ENCODE data around the gene ZNF135.

DNA sequence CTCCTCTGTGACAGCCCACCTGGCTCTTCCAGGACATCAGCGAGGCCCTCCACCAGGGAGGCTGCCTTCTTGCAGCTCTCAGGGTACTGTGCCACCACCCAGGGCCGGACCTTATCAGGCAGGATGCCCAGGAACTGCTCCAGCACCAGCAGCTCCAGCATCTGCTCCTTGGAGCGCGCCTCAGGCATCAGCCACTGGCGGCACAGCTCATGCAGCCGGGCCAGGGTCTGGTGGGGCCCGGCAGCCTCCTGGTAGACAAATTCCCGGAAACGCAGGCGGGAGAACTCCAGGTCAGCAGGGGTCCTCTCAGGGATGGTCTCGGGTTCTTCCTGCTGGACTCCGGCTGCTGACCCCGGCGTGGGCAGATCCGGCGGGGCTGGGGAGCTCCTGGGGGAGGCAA is 30.8 kb downstream of the ZNF135 start:
- TF ChIP-seq CTCF (tag by site-specific recombination; IDR thresholded peaks at IDR 0.05): no peak
- no peak for TF ChIP-seq ZNF324 (tag by site-specific recombination; IDR thresholded peaks at IDR 0.05)
- no peak for TF ChIP-seq ZBTB20 (tag by site-specific recombination; IDR thresholded peaks at IDR 0.05)
- no peak for TF ChIP-seq ZNF223 (tag by site-specific recombination; IDR thresholded peaks at IDR 0.05)
- no peak for TF ChIP-seq GLI4 (tag by site-specific recombination; IDR thresholded peaks at IDR 0.05)
- TF ChIP-seq ZNF24 (tag by site-specific recombination; IDR thresholded peaks at IDR 0.05): no peak
- TF ChIP-seq ZNF785 (tag by site-specific recombination; IDR thresholded peaks at IDR 0.05): no peak
- TF ChIP-seq, protein P1, sequence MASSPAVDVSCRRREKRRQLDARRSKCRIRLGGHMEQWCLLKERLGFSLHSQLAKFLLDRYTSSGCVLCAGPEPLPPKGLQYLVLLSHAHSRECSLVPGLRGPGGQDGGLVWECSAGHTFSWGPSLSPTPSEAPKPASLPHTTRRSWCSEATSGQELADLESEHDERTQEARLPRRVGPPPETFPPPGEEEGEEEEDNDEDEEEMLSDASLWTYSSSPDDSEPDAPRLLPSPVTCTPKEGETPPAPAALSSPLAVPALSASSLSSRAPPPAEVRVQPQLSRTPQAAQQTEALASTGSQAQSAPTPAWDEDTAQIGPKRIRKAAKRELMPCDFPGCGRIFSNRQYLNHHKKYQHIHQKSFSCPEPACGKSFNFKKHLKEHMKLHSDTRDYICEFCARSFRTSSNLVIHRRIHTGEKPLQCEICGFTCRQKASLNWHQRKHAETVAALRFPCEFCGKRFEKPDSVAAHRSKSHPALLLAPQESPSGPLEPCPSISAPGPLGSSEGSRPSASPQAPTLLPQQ (tag by site-specific recombination; IDR thresholded peaks at IDR 0.05): no peak
- TF ChIP-seq PRDM10 (tag by site-specific recombination; IDR thresholded peaks at IDR 0.05): no peak
- no peak for TF ChIP-seq ZNF404 (tag by site-specific recombination; IDR thresholded peaks at IDR 0.05)

Measured in HEK293 (cell line).